ENCODE measurements around the gene PELI2.

PELI2 gene

DNA sequence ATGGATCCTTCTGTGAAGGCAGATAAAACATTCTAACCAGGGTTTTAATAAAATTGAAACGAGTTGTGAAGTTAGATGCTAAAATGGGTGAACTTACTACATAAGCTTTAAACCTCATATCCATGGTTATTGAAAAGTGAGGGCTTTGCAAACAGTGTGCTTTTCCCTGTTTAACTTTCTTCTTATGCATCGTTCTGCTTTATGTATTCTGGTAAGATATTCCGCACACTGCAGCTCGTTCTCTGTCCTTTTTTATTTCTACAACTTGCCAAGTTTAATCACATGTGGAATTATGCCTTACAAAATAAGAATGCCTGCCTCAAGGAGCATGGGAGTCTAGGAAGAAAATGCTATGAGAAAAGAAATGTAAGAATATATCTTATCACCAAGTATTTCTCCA is 30.9 kb downstream of the PELI2 start:
- no peak overlapping the region for H3K9ac ChIP-seq
- no peak overlapping the region for H3K27ac ChIP-seq
- H3K27me3 ChIP-seq (ENCODE audit: control insufficient read depth, insufficient read depth, low read length), result no peaks in the 10 kb centered on the region
- H3K79me2 ChIP-seq, result peaks cover under 1% of the 10 kb centered on the region
- H3K4me3 ChIP-seq (ENCODE audit: low read depth, low read length), result no peak overlapping the region
- H3K4me2 ChIP-seq (ENCODE audit: low read length), result no peak overlapping the region
- no peak overlapping the region for H2AFZ ChIP-seq
- TF ChIP-seq, protein P1, sequence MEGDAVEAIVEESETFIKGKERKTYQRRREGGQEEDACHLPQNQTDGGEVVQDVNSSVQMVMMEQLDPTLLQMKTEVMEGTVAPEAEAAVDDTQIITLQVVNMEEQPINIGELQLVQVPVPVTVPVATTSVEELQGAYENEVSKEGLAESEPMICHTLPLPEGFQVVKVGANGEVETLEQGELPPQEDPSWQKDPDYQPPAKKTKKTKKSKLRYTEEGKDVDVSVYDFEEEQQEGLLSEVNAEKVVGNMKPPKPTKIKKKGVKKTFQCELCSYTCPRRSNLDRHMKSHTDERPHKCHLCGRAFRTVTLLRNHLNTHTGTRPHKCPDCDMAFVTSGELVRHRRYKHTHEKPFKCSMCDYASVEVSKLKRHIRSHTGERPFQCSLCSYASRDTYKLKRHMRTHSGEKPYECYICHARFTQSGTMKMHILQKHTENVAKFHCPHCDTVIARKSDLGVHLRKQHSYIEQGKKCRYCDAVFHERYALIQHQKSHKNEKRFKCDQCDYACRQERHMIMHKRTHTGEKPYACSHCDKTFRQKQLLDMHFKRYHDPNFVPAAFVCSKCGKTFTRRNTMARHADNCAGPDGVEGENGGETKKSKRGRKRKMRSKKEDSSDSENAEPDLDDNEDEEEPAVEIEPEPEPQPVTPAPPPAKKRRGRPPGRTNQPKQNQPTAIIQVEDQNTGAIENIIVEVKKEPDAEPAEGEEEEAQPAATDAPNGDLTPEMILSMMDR (IDR thresholded peaks at IDR 0.05), result no peak
- H3K4me1 ChIP-seq, result no peaks in the 10 kb centered on the region
- H3K36me3 ChIP-seq (ENCODE audit: control insufficient read depth, insufficient read depth, low read length), result no peaks in the 10 kb centered on the region
- H3K9me3 ChIP-seq (ENCODE audit: control insufficient read depth, low read length), result no peaks in the 10 kb centered on the region

DNA sequence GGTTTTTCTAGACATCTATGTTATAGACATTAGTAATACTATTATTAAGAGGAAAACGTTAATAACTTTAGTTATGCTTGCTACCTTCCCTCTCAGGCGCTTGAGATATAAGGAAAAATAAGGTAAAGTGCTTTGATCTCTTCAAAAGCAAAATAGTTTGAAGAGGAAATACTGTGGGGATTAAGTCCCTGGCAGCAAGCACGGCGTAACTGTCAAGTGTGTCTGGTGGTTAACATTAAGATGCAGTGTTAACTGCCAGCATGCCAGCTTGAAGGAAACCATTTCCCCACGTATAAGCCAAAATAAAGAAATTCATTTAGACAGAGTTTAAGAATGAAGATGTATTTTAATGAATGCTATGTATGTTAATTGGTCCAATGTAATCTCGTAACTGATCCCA is 31.8 kb downstream of the PELI2 start:
- H3K9me3 ChIP-seq (ENCODE audit: control insufficient read depth, low read length), result no peaks in the 10 kb centered on the region
- H3K9ac ChIP-seq, result no peak overlapping the region
- H3K79me2 ChIP-seq, result peaks cover 6% of the 10 kb centered on the region
- H3K27ac ChIP-seq, result no peak overlapping the region
- H3K4me1 ChIP-seq, result no peaks in the 10 kb centered on the region
- no peak overlapping the region for H3K4me2 ChIP-seq (ENCODE audit: low read length)
- no peaks in the 10 kb centered on the region for H3K27me3 ChIP-seq (ENCODE audit: control insufficient read depth, insufficient read depth, low read length)
- H3K36me3 ChIP-seq (ENCODE audit: control insufficient read depth, insufficient read depth, low read length), result no peaks in the 10 kb centered on the region
- TF ChIP-seq, protein P1 (IDR thresholded peaks at IDR 0.05), result no peak
- no peak overlapping the region for H2AFZ ChIP-seq
- no peak overlapping the region for H3K4me3 ChIP-seq (ENCODE audit: low read depth, low read length)

DNA sequence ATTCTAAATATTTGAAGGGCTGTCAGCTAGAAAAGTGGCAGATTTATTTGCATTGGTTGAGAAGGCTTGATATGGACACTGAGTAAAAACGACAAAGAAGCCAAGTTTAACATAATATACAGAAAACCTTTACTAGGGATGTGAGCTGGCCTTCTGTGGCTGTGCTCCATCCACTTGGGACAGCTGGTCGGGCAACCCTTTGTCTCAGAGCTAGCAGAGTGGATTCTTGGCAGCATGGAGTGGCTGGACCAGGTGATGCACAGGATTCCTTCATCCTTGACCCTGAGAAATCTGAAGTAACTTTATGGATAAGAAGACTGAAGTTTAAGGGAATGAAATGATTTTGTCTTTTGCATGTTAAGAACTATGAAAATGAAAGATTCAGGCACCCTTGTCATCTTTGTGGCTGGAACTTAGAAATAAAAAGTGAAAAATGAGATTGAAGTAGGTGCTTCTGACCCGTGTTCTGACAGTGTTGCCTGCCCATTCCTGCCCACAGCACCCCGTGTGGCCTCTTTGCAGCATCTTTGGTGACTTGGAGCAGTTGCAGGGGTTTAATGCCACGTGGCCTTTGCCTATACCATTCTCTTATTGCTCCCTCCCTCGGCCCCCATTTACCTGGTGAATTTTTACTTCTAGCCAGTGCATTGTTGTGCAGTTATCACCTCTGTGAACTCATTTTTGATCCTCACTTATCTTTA is 32.6 kb downstream of the PELI2 start:
- H3K27ac ChIP-seq, result no peak overlapping the region
- no peaks in the 10 kb centered on the region for H3K4me1 ChIP-seq
- no peak overlapping the region for H3K4me3 ChIP-seq (ENCODE audit: low read depth, low read length)
- H3K36me3 ChIP-seq (ENCODE audit: control insufficient read depth, insufficient read depth, low read length), result no peaks in the 10 kb centered on the region
- no peaks in the 10 kb centered on the region for H3K27me3 ChIP-seq (ENCODE audit: control insufficient read depth, insufficient read depth, low read length)
- H3K4me2 ChIP-seq (ENCODE audit: low read length), result no peak overlapping the region
- no peak overlapping the region for H3K9ac ChIP-seq
- TF ChIP-seq, protein P1 (IDR thresholded peaks at IDR 0.05), result no peak
- H2AFZ ChIP-seq, result no peak overlapping the region
- H3K9me3 ChIP-seq (ENCODE audit: control insufficient read depth, low read length), result no peaks in the 10 kb centered on the region
- peaks cover 6% of the 10 kb centered on the region for H3K79me2 ChIP-seq

DNA sequence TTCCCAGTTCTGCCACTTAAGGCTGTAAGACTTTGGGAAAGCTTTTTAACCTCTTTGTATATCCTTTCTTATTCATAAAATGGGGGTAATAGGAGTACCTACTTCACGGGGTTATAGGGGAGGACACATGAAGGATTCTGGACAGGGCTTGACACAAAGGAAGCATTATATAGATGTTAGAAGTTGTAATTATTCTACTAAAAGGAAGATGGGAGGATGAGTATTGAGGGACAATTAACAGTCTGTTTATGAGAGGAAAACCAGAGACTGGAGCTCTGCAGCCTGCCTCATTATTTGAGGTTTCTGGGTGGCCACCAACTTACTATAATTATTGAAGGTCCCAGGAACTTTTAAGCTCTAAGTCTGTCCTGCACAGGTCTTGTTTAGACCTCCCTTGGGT is 34.0 kb downstream of the PELI2 start:
- Histone ChIP-seq H3K4me1 (no peaks in the 10 kb centered on the region), H3K27me3 (ENCODE audit: control insufficient read depth, insufficient read depth, low read length) (no peaks in the 10 kb centered on the region), H3K9ac (no peak overlapping the region), H2AFZ (no peak overlapping the region), H3K4me2 (ENCODE audit: low read length) (no peak overlapping the region), H3K36me3 (ENCODE audit: control insufficient read depth, insufficient read depth, low read length) (no peaks in the 10 kb centered on the region), H3K27ac (no peak overlapping the region), H3K4me3 (ENCODE audit: low read depth, low read length) (no peak overlapping the region), H3K9me3 (ENCODE audit: control insufficient read depth, low read length) (no peaks in the 10 kb centered on the region), H3K79me2 (peaks cover 6% of the 10 kb centered on the region)
- TF ChIP-seq, protein P1 (IDR thresholded peaks at IDR 0.05), result no peak

DNA sequence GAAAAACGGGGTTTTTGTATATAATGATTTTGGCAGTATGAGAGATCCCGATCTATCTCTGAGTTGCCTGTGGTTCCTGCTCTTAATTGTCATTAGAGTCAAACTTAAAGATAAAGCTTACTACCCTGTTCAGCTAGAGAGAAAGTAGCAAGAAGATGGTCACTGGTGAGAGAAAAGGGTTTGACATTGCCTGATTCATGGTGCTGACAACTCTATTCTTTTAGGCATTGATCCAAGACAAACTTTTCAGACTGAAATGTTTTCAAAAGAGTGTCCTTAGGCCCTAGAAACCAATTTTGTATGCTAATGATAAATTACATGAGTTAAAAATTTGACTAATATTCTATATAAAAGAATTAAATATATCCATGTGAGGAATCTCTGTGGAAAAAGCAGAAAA is 35.1 kb downstream of the PELI2 start:
- H3K79me2 ChIP-seq, result peaks cover 6% of the 10 kb centered on the region

More for the DNA sequence above, 35.1 kb downstream of the PELI2 start:
- Histone ChIP-seq H3K36me3 (ENCODE audit: control insufficient read depth, insufficient read depth, low read length) (no peaks in the 10 kb centered on the region), H3K9ac (no peak overlapping the region), H3K9me3 (ENCODE audit: control insufficient read depth, low read length) (no peaks in the 10 kb centered on the region), H3K4me1 (no peaks in the 10 kb centered on the region), H2AFZ (no peak overlapping the region), H3K4me2 (ENCODE audit: low read length) (no peak overlapping the region), H3K27me3 (ENCODE audit: control insufficient read depth, insufficient read depth, low read length) (no peaks in the 10 kb centered on the region), H3K4me3 (ENCODE audit: low read depth, low read length) (no peak overlapping the region), H3K27ac (no peak overlapping the region)
- TF ChIP-seq, protein P1 (IDR thresholded peaks at IDR 0.05), result no peak
